RCC 7860 (cell line): ENCODE data around the gene NXPE2.
"Not testable (repeated sequence)": the region's sequence is repeated elsewhere in the genome, so short reads cannot be mapped to it uniquely, and the experiment has no call there.

Source experiments
- DNase-seq: peaks from one replicate; pipeline ENCODE4 v3.0.0-alpha.2; 2015; ENCODE audit warnings: low spot score
- FAIRE-seq: peaks from 2 replicates; lab custom pipeline; 2012; peaks lifted over from hg19 to GRCh38; lab: Jason Lieb, UNC

Gene NXPE2

DNA sequence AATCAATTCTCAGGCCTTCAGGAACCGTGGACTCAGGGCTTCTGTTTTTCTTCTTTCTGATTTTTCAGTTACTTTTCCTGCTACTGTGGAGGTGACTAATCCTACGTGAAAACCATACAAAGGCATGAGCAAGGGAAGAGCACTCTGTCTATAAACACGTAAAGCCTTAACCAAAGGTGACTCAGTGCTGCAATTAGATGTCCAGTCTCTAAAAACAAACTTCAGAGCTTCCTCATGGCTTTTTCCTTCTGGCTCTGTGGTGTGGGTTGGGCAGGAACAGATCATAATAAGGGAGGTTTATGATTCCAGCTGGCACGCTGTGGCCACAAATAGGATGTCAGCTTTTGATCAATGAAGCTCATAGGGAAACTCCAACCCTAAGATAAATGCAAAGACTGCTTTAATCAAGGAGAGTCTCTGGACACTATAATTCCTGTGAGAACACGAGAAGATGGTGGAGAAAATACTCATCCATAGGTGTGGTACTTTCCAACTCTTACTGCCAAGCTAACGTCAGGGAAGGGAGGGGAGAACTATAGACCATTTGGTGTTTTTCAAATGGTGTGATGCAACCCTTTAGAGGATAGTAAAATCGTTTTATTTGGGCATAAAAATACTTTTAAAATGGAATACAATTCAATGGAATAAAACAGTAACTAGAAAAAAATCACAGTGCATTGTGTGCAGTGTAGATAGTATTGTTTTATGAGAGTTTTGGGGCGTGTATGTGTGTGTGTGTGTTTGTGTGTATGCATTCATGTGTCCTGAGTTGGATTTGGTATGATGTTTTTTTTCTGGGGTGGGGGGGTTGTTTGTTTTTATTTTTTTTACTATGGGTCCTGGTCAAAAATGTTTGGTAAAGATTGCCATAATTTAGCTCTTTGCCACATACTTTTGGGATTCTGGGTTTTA is at the start of gene NXPE2:
Gene NXPE2 (plus strand): TSS at position 403 of the 912 bp plus-strand sequence. CDS start 49 bp downstream, at position 452.
- DNase-seq: peak; percentile 57
- no peak for FAIRE-seq

DNA sequence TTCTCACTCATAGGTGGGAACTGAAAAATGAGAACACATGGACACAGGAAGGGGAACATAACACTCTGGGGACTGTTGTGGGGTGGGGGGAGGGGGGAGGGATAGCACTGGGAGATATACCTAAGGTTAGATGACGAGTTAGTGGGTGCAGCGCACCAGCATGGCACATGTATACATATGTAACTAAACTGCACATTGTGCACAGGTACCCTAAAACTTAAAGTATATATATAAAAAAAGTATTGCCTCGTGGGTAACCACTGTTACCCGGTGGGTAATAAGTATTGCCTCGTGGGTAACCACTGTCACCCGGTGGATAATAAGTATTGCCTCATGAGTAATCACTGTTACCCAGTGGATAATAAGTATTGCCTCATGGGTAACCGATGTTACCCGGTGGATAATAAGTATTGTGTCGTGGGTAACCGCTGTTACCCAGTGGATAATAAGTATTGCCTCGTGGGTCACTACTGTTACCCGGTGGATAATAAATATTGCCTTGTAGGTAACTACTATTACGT is 46.8 kb upstream of the NXPE2 start:
- DNase-seq, FAIRE-seq: not testable (repeated sequence)

DNA sequence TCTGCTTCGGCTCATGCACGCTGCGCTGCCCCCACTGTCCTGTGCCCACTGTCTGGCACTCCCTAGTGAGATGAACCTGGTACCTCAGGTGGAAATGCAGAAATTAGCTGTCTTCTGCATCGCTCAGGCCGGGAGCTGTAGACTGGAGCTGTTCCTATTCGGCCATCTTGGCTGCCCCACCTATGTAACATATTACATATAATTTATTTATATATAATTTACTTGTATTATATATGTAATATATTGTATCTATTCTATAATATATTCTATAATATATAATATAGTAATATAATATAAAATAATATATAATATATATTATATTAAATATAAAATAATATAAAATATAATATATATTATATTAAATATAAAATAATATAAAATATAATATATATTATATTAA is 38.9 kb upstream of the NXPE2 start:
- DNase-seq, FAIRE-seq: not testable (repeated sequence)

DNA sequence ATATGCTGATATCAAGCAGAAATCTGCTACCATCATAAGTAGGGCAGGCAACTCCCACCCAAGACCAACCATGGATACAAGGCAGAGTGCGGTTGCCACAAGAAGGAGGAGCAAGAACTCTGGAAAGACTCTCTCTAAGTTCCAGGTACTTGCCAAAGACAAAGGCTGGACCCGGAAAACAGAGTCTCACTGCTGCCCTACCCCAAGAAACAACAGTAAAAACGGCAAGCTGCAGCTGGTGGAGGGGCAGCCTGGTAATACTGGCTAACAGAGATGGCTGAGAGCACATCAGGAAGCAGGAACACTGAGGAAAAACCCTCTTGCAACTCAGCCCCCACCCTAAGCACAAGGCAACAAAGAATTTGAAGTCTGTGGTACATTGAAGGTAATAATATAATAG is 27.7 kb upstream of the NXPE2 start:
- DNase-seq (no peak), FAIRE-seq (no peak)

DNA sequence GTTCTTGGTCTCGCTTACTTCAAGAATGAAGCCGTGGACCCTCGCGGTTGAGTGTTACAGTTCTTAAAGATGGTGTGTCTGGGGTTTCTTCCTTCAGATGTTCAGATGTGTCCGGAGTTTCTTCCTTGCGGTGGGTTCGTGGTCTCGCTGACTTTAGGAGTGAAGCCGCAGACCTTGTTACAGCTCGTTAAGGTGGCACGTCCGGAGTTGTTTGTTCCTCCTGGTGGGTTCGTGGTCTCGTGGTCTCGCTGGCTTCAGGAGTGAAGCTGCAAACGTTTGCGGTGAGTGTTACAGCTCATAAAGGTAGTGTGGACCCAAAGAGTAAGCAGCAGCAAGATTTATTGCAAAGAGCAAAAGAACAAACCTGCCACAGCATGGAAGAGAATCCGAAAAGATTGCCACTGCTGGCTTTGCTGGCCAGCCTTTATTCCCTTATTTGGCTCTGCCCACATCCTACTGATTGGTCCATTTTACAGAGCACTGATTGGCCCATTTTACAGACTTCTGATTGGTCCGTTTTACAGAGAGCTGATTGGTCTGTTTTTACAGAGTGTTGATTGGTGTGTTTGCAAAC is 27.1 kb upstream of the NXPE2 start:
- no peak for DNase-seq

DNA sequence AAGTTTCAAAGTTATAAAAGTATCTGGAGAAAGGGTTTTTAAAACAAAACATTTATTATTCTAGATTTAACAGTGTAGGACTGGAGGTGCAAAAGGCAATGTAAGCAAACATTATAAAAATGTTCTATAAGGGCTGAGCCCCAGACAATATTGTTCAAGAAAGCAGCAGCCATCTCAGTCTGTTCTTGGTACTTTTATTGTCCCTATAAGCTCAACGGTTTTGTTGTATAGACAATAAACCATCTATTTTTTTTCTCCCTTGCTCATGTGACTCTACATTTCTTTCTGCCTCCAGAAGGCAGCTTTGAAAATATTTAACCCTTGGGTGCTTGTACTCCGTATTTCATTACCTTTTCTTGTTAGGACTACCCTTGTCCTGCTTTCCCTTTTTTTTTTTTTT is 25.2 kb upstream of the NXPE2 start:
- no peak for DNase-seq
- no peak for FAIRE-seq

More for the DNA sequence above, 27.1 kb upstream of the NXPE2 start:
- no peak for FAIRE-seq

DNA sequence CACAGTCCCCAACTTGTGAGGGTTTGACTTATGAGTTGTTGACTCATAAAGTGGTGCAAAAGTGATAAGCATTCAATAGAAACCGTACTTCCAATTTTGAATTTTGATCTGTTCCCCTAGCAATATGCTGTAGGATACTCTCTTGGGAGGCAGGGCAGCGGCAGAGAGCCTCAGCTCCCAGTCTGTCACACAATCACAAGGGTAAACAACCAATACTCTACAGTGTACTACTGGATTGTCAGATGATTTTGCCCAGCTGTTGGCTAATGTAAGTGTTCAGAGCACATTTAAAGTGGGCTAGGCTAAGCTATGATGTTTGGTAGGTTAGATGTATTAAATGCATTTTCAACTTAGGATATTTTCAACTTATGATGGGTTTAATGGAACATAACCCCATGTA is 13.7 kb upstream of the NXPE2 start:
- FAIRE-seq (no peak), DNase-seq (no peak)

DNA sequence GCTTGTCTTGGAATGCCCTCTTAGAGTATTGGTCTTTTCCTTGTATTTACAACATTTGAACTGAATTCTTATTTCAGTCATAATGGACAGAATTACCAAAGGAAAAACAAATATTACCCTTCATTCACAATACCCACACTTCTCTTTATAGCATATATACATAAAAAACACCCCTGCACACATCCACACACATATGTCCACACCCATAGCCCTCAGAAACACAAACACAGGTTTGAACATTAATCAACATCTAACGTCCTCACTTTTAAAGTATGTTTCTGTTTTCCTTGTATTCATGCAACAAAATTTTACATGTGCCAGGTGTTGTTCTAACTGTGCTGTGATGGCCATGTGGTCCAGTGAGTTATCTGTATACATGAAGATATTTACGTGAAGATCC is 11.6 kb upstream of the NXPE2 start:
- FAIRE-seq: no peak

DNA sequence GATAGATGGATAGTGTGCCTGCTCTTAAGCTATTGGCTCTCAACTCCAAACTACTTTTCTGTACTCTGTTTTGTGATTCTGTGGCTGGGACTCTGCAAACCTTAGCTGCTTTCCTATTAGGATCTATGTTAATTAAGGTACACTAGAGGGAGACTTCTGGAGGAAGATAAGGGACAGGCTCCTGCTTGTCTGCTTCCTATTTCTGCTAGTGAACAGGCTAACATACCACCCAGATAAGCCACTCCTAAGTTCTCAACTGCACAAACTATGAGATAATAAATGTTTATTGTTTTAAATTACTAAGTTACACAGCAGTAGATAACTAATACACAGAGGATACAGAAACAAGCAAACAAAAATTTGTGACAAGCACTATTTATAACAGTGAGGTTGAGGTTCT is 10.2 kb upstream of the NXPE2 start:
- DNase-seq (no peak), FAIRE-seq (no peak)

More for the DNA sequence above, 11.6 kb upstream of the NXPE2 start:
- DNase-seq: no peak

DNA sequence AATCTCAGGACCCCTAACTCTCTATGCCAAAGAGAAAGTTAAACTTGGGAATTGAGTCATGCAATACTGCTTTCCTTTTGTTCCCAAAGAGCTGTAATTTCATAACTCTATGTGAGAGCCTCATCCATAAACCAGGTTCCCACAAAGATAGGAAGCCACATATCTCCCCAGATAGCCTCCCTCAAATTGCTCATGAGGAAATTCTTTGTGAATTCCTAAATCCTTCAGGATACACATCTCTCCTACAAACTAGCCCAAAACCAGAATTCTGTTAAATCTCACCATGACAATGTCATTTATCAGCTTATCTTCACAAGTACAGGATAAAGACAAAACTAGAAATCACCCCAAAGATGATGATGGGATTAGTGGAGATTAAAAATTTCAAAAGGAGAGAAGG is 4.7 kb upstream of the NXPE2 start:
- no peak for FAIRE-seq
- DNase-seq: no peak

DNA sequence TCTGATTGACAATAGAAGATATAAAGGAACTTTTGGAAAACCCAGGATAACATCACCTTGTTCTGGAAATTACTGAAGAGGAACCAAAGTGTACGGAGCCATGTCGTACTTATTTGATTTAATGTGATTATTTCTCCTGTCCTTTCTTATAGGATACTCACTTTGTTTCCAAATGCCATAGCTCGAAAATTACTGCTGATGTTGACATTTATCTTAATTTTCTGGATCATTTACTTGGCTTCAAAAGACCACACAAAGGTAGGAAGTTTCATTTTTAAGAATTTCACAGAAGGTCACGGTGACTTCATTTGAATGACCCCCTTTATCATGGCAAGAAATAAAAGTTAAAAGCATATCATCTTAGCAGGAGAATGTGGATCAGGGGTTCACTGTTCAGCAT is 1.2 kb downstream of the NXPE2 start:
- FAIRE-seq (no peak), DNase-seq (no peak)

DNA sequence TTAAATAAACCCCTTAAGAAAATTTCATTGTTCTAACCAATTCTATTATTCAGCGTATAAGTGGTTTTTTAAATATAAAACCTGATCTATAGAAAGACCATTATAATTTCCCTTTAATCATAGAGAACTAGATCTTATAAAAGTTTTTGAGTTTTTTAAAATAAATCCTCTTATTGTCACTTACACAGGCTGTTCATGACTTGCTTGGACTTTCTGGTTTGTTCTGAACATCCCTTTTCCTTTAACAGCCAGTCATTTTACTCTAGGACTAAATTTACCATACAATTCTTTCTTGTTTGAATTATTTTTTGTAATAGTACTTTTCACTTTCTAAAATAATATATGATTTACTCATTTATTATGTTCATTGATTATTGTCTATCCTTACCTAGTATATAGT is 4.7 kb downstream of the NXPE2 start:
- DNase-seq: no peak
- FAIRE-seq: no peak

DNA sequence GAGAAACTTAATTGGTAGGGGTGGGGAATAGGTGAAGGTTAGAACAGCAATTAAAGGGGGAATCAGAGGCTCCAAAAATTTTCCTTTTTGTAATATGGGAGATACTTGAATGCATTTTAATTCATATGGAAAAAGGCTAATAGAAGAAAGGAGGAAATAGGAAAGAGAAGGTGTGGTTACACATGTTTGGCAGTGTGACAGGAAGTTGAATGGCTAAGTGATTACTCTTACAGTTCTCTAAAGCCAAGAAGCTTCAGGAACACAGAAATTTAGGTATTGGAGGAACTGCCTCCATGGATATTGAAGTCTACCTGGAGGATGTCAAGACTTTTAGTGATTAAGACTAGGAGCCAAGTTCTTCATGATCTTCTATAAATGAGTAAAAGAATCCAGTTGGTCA is 6.3 kb downstream of the NXPE2 start:
- DNase-seq (no peak), FAIRE-seq (no peak)

DNA sequence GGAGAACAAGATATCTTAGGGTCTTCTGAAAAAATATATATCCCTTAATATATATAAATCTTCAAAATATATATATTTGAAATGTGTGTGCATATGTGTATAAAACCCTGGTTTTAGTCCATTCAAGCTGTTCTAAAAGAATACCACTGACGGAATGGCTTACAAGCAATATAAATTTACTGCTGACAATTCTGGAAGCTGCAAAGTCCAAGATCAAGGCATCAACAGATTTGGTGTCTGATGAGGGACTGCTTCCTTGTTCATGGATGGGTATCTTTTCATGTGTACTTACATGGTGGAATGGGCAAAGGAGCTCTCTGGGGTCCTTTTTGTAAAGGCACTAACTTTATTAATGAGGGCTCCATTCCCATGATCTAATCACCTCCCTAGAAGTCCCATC is 6.8 kb downstream of the NXPE2 start:
- FAIRE-seq (no peak), DNase-seq (no peak)

DNA sequence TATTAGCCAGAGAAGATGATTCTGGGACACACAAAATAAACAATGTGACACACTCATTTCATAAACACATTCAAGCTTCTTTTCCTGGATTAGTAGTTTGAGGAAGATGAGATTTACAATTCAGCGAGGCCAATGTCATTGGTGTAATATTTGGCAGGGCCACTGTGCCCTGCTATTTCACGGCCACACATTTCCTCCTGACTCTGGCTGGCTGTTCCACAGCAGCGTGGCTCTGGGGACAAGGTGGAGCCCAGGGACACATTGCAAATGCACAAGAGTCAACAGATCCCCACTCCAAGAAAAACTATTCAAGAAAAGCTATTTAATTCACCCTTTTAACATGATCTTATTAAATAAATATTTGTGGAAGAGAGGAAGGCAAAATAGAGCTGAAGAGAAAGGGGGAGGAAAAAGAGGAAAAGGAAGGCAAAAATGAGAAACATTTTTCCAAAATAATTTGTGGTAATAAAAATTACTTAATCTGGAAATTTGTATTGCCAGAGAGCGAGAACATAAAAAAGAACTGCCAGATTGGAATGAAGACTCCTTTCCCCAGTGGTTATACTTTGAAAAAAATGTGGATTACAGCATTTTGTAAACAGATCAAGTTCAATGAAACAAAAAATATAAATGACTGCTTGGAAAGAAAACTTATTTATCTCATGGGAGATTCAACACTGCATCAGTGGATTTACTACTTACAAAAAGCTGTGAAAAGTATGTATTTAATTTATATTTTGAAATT is 27.1 kb downstream of the NXPE2 start:
- FAIRE-seq (no peak), DNase-seq (no peak)

DNA sequence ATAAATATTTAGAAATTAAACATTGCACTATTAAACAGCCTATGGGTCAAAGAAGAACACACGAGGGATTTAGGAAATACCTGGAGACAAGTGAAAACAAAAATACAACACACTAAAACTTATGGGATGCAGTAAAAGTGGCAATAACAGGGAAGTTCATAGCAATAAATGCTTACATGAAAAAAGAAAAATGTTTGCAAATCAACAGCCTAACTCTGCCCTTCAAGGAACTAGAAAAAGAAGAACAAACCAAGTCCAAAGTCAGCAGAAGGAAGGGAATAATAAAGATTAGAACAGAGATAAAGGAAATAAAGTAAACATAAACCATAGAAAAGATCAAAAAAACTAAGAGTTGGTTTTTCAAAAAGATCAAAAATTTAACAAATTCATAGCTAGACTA is 31.6 kb downstream of the NXPE2 start:
- FAIRE-seq: no peak
- DNase-seq: no peak

DNA sequence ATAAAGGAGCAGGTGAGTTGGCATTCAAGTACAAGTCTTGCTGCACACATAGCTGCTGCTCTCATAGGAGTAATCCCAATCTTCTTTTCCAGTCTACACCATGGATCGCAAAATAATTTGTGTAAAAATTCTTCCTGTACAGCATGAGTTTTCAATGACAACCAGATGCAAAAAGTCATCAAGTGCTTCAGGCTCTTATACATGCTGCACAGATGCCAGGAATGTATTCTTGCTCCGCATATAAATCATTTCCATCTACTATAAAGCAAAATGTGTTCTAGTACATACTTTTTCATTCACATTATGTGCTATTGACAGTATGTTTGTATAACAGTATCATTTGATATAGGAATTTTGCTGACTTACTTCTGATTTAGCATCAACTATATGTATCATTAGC is 35.4 kb downstream of the NXPE2 start:
- DNase-seq (no peak), FAIRE-seq (no peak)

DNA sequence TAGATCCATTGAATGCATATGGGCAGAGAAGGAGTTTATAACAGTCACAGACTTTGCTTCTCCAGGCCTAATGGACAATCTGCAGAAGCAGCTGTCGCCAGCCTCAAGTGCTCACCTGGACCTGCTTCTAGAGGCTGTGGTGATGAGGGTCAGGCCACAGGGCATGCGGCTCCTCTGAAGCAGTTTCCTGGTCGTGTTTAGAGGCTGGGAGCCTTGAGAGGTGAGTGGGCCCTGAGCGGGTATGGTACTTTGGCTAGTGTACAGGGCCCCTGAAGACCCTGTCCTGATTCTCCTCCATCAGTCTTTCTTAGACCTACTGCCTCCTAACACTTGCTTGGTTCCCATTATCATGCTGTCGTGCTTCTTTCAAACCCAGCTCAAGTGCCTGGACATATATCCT is 41.2 kb downstream of the NXPE2 start:
- FAIRE-seq (no peak), DNase-seq (no peak)

DNA sequence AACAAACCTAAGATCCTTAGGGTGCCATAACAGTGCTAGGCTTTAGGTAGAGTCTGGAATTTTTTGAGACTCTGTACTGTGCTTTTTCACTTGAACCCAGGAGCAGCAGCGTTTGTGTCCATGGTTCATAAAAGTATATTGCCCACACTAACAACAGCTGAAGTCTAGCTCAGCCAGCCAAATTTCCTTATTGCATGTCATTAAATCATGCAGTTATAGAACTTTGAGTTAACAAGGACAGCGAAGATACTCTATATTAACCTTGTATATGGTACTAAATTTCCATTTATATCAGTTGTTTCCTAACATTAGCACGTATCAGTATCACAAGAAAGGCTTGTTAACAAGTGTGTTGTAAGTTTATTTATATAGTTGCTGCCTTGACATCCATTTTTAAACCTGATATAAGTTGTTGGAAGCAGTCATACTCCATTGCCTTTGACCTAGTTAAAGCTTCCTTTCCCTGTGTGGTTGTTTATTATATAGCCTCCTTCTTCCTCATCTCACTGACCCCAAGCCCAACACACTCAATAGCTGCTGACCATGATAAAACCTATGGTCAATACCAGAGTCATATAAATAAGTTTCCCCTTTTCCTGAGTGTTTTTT is 46.7 kb downstream of the NXPE2 start:
- no peak for DNase-seq
- no peak for FAIRE-seq

DNA sequence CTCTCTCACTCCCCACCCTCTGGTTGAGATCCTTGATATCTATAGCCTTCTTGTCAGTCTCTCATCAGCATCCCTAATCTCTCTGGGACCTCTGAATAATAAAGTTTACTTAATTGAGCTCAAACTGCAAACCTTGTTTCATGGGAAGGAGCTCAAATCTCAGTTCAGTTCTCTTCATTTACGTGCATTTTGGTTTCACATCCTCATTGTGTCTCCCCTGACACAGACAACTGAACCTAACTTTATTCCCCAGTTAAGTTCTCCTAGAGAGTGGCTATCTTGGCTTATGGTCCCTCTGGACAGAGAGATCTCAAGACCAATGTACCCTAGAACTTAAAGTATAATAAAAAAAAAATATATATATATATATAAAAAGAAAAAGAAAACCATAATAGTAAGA is 47.3 kb downstream of the NXPE2 start:
- no peak for DNase-seq
- no peak for FAIRE-seq

DNA sequence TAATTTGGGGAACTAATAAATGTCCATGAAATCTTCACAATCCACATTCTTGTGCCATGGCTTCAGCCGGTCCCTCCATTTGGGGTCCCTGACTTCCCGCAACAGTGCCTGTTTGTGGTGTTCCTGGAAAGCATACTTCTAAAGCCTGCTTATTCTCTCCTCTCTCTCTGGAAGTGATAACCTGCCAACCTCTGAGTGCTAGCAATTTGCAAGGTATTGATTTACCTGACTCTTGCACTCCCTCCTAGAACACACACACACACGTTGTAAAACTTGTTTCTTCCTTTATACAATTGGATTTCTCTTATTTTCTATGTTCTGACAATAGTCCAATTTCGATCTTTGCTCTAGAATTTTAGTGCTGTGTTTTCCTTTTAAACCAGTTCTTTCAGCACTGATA is 58.5 kb downstream of the NXPE2 start:
- FAIRE-seq (no peak), DNase-seq (no peak)
